H9 (cell line): ENCODE data around the gene MYO7A. TPM values are rescaled to one million over a fixed set of nuclear protein-coding genes. Genes with fewer than 3 reads are reported as not detected.

Source experiments
- DNase-seq: peaks from one replicate; pipeline ENCODE4 v3.0.0-alpha.2; 2017
- H2AFZ ChIP-seq: one replicate; pipeline ENCODE4 v1.6.1; 2013; ENCODE audit warnings: mild to moderate bottlenecking, low read length, control low read depth, moderate library complexity
- H2AK5ac ChIP-seq: 2 replicates; pipeline ENCODE4 v1.6.1; 2013; ENCODE audit warnings: low read length, control low read depth, mixed read lengths; ENCODE audit not compliant: insufficient read length
- H2BK120ac ChIP-seq: one replicate; pipeline ENCODE4 v1.6.1; 2013; ENCODE audit warnings: low read depth, mild to moderate bottlenecking, low read length, control low read depth, inconsistent platforms; ENCODE audit not compliant: poor library complexity, severe bottlenecking
- H2BK12ac ChIP-seq: 2 replicates; pipeline ENCODE4 v1.6.1; 2013; ENCODE audit warnings: low read length, control low read depth, mixed read lengths, low read depth; ENCODE audit not compliant: insufficient read length
- H2BK15ac ChIP-seq: 2 replicates; pipeline ENCODE4 v1.6.1; 2013; ENCODE audit warnings: low read depth, low read length, control low read depth
- H2BK20ac ChIP-seq: one replicate; pipeline ENCODE4 v1.6.1; 2013; ENCODE audit warnings: low read depth, mild to moderate bottlenecking, low read length, control low read depth, inconsistent platforms; ENCODE audit not compliant: poor library complexity, severe bottlenecking
- H2BK5ac ChIP-seq: 2 replicates; pipeline ENCODE4 v1.6.1; 2013; ENCODE audit warnings: low read length, control low read depth, mixed read lengths; ENCODE audit not compliant: insufficient read length
- H3K14ac ChIP-seq: 2 replicates; pipeline ENCODE4 v1.6.1; 2013; ENCODE audit warnings: low read length, control low read depth; ENCODE audit not compliant: insufficient read depth
- H3K18ac ChIP-seq: 2 replicates; pipeline ENCODE4 v1.6.1; 2013; ENCODE audit warnings: low read depth, mild to moderate bottlenecking, mixed read lengths, low read length, control low read depth; ENCODE audit not compliant: insufficient read length
- H3K23ac ChIP-seq: 2 replicates; pipeline ENCODE4 v1.6.1; 2013; ENCODE audit warnings: low read length, control low read depth, mixed read lengths, low read depth; ENCODE audit not compliant: insufficient read length
- H3K23me2 ChIP-seq: 2 replicates; pipeline ENCODE4 v1.6.1; 2013; ENCODE audit warnings: low read depth, mild to moderate bottlenecking, mixed read lengths, low read length, control low read depth; ENCODE audit not compliant: insufficient read length, poor library complexity, severe bottlenecking
- H3K27ac ChIP-seq: 2 replicates; pipeline ENCODE4 v1.5.1; 2013; ENCODE audit warnings: low read length, control low read depth, mixed read lengths, low read depth; ENCODE audit not compliant: insufficient read length
- H3K27me3 ChIP-seq: 2 replicates; pipeline ENCODE4 v1.6.1; 2013; ENCODE audit warnings: low read length, control low read depth, inconsistent platforms; ENCODE audit not compliant: insufficient read depth
- H3K4ac ChIP-seq: 2 replicates; pipeline ENCODE4 v1.6.1; 2013; ENCODE audit warnings: low read depth, mild to moderate bottlenecking, control low read depth, inconsistent platforms, low read length, moderate library complexity
- H3K4me1 ChIP-seq: 2 replicates; pipeline ENCODE4 v1.6.1; 2013; ENCODE audit warnings: low read length, control low read depth, inconsistent platforms; ENCODE audit not compliant: insufficient read depth
- H3K4me2 ChIP-seq: 2 replicates; pipeline ENCODE4 v1.6.1; 2013; ENCODE audit warnings: low read length, control low read depth, mixed read lengths; ENCODE audit not compliant: insufficient read length, insufficient read depth
- H3K56ac ChIP-seq: 2 replicates; pipeline ENCODE4 v1.6.1; 2013; ENCODE audit warnings: low read depth, mild to moderate bottlenecking, mixed read lengths, low read length, control low read depth; ENCODE audit not compliant: insufficient read length
- H3K79me1 ChIP-seq: 2 replicates; pipeline ENCODE4 v1.6.1; 2013; ENCODE audit warnings: low read depth, mild to moderate bottlenecking, moderate library complexity, low read length, control low read depth, inconsistent platforms; ENCODE audit not compliant: insufficient read depth, poor library complexity, severe bottlenecking
- H3K79me2 ChIP-seq: 2 replicates; pipeline ENCODE4 v1.6.1; 2013; ENCODE audit warnings: low read length, control low read depth, inconsistent platforms; ENCODE audit not compliant: insufficient read depth
- H3K9ac ChIP-seq: 2 replicates; pipeline ENCODE4 v1.6.1; 2013; ENCODE audit warnings: low read length, control low read depth, mixed read lengths; ENCODE audit not compliant: insufficient read length; ENCODE audit errors: extremely low read depth
- H3K9me3 ChIP-seq: one replicate; pipeline ENCODE4 v1.6.1; 2013; ENCODE audit warnings: low read depth, low read length, inconsistent platforms; ENCODE audit not compliant: control insufficient read depth
- H3T11ph ChIP-seq: one replicate; pipeline ENCODE4 v1.6.1; 2013; ENCODE audit warnings: mild to moderate bottlenecking, low read length, control low read depth, inconsistent platforms
- H4K20me1 ChIP-seq: one replicate; pipeline ENCODE4 v1.6.1; 2013; ENCODE audit not compliant: control insufficient read depth, insufficient read length, insufficient read depth
- H4K5ac ChIP-seq: 2 replicates; pipeline ENCODE4 v1.6.1; 2013; ENCODE audit warnings: low read depth, mild to moderate bottlenecking, mixed read lengths, low read length, control low read depth; ENCODE audit not compliant: insufficient read length
- H4K8ac ChIP-seq: replicated peaks from 2 replicates; pipeline ENCODE4 v1.6.1; 2013; ENCODE audit warnings: low read length, control low read depth, mixed read lengths, low read depth; ENCODE audit not compliant: insufficient read length
- H4K91ac ChIP-seq: 2 replicates; pipeline ENCODE4 v1.6.1; 2013; ENCODE audit warnings: low read depth, mild to moderate bottlenecking, moderate library complexity, mixed read lengths, low read length, control low read depth; ENCODE audit not compliant: insufficient read length
- H3K27ac Mint-ChIP-seq, 3 experiments: 2 replicates in 2 of 3; 3 replicates in 1 of 3; pipeline ENCODE4 v1.8.0; 2020 to 2021; ENCODE audit warnings: mixed read lengths in 3 of 3, mild to moderate bottlenecking in 1 of 3, moderate library complexity in 1 of 3
- H3K27me3 Mint-ChIP-seq: 2 replicates; pipeline ENCODE4 v1.8.0; 2021; ENCODE audit warnings: low read depth, mild to moderate bottlenecking, moderate library complexity, mixed read lengths
- H3K36me3 Mint-ChIP-seq, 3 experiments: 2 replicates in 2 of 3; 3 replicates in 1 of 3; pipeline ENCODE4 v1.8.0; 2020 to 2021; ENCODE audit warnings: low read depth in 3 of 3, mixed read lengths in 3 of 3; ENCODE audit not compliant: insufficient read depth in 1 of 3
- H3K4me1 Mint-ChIP-seq, 2 experiments: 2 replicates each; pipeline ENCODE4 v1.8.0; 2020; ENCODE audit warnings: mixed read lengths in 2 of 2
- H3K4me3 Mint-ChIP-seq, 2 experiments: 2 replicates in 1 of 2; 3 replicates in 1 of 2; pipeline ENCODE4 v1.8.0; 2020 to 2021; ENCODE audit warnings: mild to moderate bottlenecking in 2 of 2, mixed read lengths in 2 of 2, moderate library complexity in 1 of 2
- H3K9me3 Mint-ChIP-seq, 2 experiments: 2 replicates in 1 of 2; 3 replicates in 1 of 2; pipeline ENCODE4 v1.8.0; 2020; ENCODE audit warnings: mild to moderate bottlenecking in 2 of 2, mixed read lengths in 2 of 2, moderate library complexity in 1 of 2
- CTCF ChIP-seq: fragments of 200-600 bp; sonication (generic); conservative IDR thresholded peaks from 3 replicates; pipeline ENCODE4 v1.8.0; 2021; ENCODE audit warnings: antibody characterized with exemption, mild to moderate bottlenecking
- WGBS: extraction: QIAGEN DNeasy Blood & Tissue Kit; methylation state at CpG from one replicate; pipeline ENCODE4 v1.1.7; 2013; ENCODE audit warnings: missing lambda C conversion rate, low lambda C conversion rate, mixed read lengths; ENCODE audit not compliant: insufficient read length; ENCODE audit errors: extremely low coverage; 5-methylcytosine and 5-hydroxymethylcytosine counted together
- total RNA-seq: library from RNA; stranded (reverse); gene quantifications from 2 replicates; pipeline ENCODE4 v1.2.1, GENCODE V29; 2021

MYO7A gene
- total RNA-seq, 1 experiment from 2014 or later, result 1.6 TPM

GRCh38 chr11:77102246-77103210 lies 25.5 kb upstream of the MYO7A start, which contains the start of gene OMP:
Gene OMP (plus strand): TSS chr11:77102840. CDS start chr11:77102840, 0 bp downstream.
- H3K36me3 Mint-ChIP-seq, result peaks cover 4 to 15% (median 10%) of the 10 kb centered on the region in 3 experiments; a peak in 5 of 7 replicates
- Histone ChIP-seq H3K27me3 (no peaks in the 10 kb centered on the region), H2BK5ac (no peak within 1 kb of the TSS), H3K23ac (no peak within 1 kb of the TSS), H3K18ac (no peak within 1 kb of the TSS), H3K79me1 (no peaks in the 10 kb centered on the region), H2AK5ac (no peak within 1 kb of the TSS), H4K8ac (no peak within 1 kb of the TSS), H3K9ac (no peak within 1 kb of the TSS), H3K14ac (no peak within 1 kb of the TSS), H3T11ph (no peak within 1 kb of the TSS), H3K4me1 (no peaks in the 10 kb centered on the region), H2AFZ (no peak within 1 kb of the TSS), H4K91ac (no peak within 1 kb of the TSS), H3K79me2 (no peaks in the 10 kb centered on the region), H3K4ac (no peak within 1 kb of the TSS), H3K23me2 (no peaks in the 10 kb centered on the region), H4K5ac (no peak within 1 kb of the TSS), H2BK12ac (no peak within 1 kb of the TSS), H3K56ac (no peak within 1 kb of the TSS), H2BK120ac (no peak within 1 kb of the TSS), H3K9me3 (no peaks in the 10 kb centered on the region), H2BK15ac (no peak within 1 kb of the TSS), H4K20me1 (no peaks in the 10 kb centered on the region), H3K27ac (no peak within 1 kb of the TSS), H2BK20ac (no peak within 1 kb of the TSS), H3K4me2 (no peak within 1 kb of the TSS)
- no peak within 1 kb of the TSS for H3K4me3 Mint-ChIP-seq
- TF ChIP-seq CTCF, result no peak
- H3K9me3 Mint-ChIP-seq, result peaks cover 4 to 5% of the 10 kb centered on the region in 2 experiments; a peak in 4 of 5 replicates
- no peaks in the 10 kb centered on the region for H3K4me1 Mint-ChIP-seq
- peak within 1 kb of the TSS; percentile 30 to 82 (median 46); a peak in 3 of 7 replicates for H3K27ac Mint-ChIP-seq
- no peak for DNase-seq
- peaks cover 2% of the 10 kb centered on the region; the same call in 1 of the 2 replicates for H3K27me3 Mint-ChIP-seq
- no CpG with 5 or more reads among the region's 37 CpGs for WGBS
